Measurements from ENCODE around the gene SNX25. TPM values are rescaled to one million over a fixed set of nuclear protein-coding genes. Genes with fewer than 3 reads are reported as not detected.

The SNX25 gene
- total and polyA plus RNA-seq, 2 of the 13 experiments (the other 11 are each of a cell fraction or from before 2014, with no cell fraction given): 23.4 to 23.5 TPM

- TF ChIP-seq GLMP (CRISPR knock-in tag; IDR thresholded peaks at IDR 0.05; ENCODE audit: borderline replicate concordance) (no peak), ZNF3 (CRISPR knock-in tag; IDR thresholded peaks at IDR 0.05) (no peak), ZBTB2 (CRISPR knock-in tag; IDR thresholded peaks at IDR 0.05; ENCODE audit: low read depth) (peak; percentile 80; the same call in 1 of the 2 replicates), ZNF18 (CRISPR knock-in tag; IDR thresholded peaks at IDR 0.05; ENCODE audit: insufficient replicate concordance) (no peak), SAP130 (CRISPR knock-in tag; IDR thresholded peaks at IDR 0.05; ENCODE audit: low read depth) (peak; percentile 77; the same call in 1 of the 2 replicates), ZFY (CRISPR knock-in tag; IDR thresholded peaks at IDR 0.05) (peak; percentile 93), NCOA2 (CRISPR knock-in tag; IDR thresholded peaks at IDR 0.05) (peak; percentile 30; the same call in 1 of the 2 replicates), ZBTB7A (CRISPR knock-in tag; IDR thresholded peaks at IDR 0.05) (no peak), ZBTB1 (CRISPR knock-in tag; IDR thresholded peaks at IDR 0.05; ENCODE audit: borderline replicate concordance) (no peak), ZZZ3 (CRISPR knock-in tag; IDR thresholded peaks at IDR 0.05; ENCODE audit: borderline replicate concordance) (no peak), ZNF75D (CRISPR knock-in tag; IDR thresholded peaks at IDR 0.05; ENCODE audit: borderline replicate concordance) (no peak), ZNF816 (CRISPR knock-in tag; IDR thresholded peaks at IDR 0.05; ENCODE audit: borderline replicate concordance) (peak; percentile 15; the same call in 1 of the 2 replicates), NBN (conservative IDR thresholded peaks at IDR 0.05) (no peak), PBX2 (CRISPR knock-in tag; IDR thresholded peaks at IDR 0.05) (no peak), PREB (CRISPR knock-in tag; IDR thresholded peaks at IDR 0.05) (no peak), IKZF4 (CRISPR knock-in tag; IDR thresholded peaks at IDR 0.05; ENCODE audit: borderline replicate concordance, low read depth, not compliant biosample characterization) (peak; percentile 89), ZHX1 (CRISPR knock-in tag; IDR thresholded peaks at IDR 0.05; ENCODE audit: low read depth) (0 out of 2 replicates have a peak, but pooled peaks have one; percentile 37), TP53 (CRISPR knock-in tag; conservative IDR thresholded peaks at IDR 0.05) (no peak)
Measured at GRCh38 chr4:185203486-185204237, 5.7 kb upstream of the SNX25 start, which contains the start of gene CFAP97 (continued).
